Heart right ventricle (tissue), 16 donors: Measurements from ENCODE around the gene KCNK2. TPM values are rescaled to one million over a fixed set of nuclear protein-coding genes. Genes with fewer than 3 reads are reported as not detected.

Experiments used
- ATAC-seq, 8 donors: fragments of 200-7000 bp; cut with Tn5 transposase; one replicate each; pipeline ENCODE4 v1.9.1; 2020; ENCODE audit warnings: mild to moderate bottlenecking in 8 of 8, moderate library complexity in 8 of 8, moderate number of reproducible peaks in 1 of 8
- DNase-seq, 2 donors: peaks; one replicate each; pipeline ENCODE4 v3.0.0-alpha.2; 2020
- H3K27ac ChIP-seq, 10 donors: fragments of 200-600 bp; sonication (generic) in 2 of 10; one replicate each; pipeline versions ENCODE4 v1.5.0 to v1.8.0; 2020 to 2022; ENCODE audit warnings: mild to moderate bottlenecking in 3 of 10
- H3K27me3 ChIP-seq, 7 donors: fragments of 200-600 bp; one replicate each; pipeline ENCODE4 v1.8.0; 2021 to 2022; ENCODE audit warnings: mild to moderate bottlenecking in 2 of 7
- H3K36me3 ChIP-seq, 9 donors: fragments of 200-600 bp; sonication (generic) in 1 of 9; one replicate each; pipeline versions ENCODE4 v1.5.0 to v1.8.0; 2020 to 2022; ENCODE audit warnings: mild to moderate bottlenecking in 2 of 9
- H3K4me1 ChIP-seq, 9 donors: fragments of 200-600 bp; sonication (generic) in 1 of 9; one replicate each; pipeline versions ENCODE4 v1.5.0 to v1.8.0; 2020 to 2022; ENCODE audit warnings: mild to moderate bottlenecking in 4 of 9
- H3K4me3 ChIP-seq, 10 donors: fragments of 200-600 bp; sonication (generic) in 2 of 10; one replicate each; pipeline versions ENCODE4 v1.5.0 to v1.8.0; 2020 to 2022; ENCODE audit warnings: mild to moderate bottlenecking in 7 of 10, moderate library complexity in 2 of 10
- H3K9me3 ChIP-seq, 11 donors: fragments of 200-600 bp in 10 of 11; sonication (generic) in 2 of 11; one replicate each; pipeline versions ENCODE4 v1.5.0 to v1.8.0; 2013 to 2022; ENCODE audit warnings: mild to moderate bottlenecking in 2 of 11, control low read depth in 1 of 11, moderate library complexity in 1 of 11
- WGBS, 2 donors: extraction: QIAGEN DNeasy Blood & Tissue Kit; methylation state at CpG; one replicate each; pipeline ENCODE4 v1.1.7; 2013; ENCODE audit warnings: inconsistent platforms in 1 of 2; 5-methylcytosine and 5-hydroxymethylcytosine counted together
- intact Hi-C, 10 donors: fragments of 100-400 bp; cut with DNase I; formaldehyde crosslinking; loops; one replicate each; pipeline versions ENCODE4 v1.11.1 to v1.14.2; 2022
- polyA plus RNA-seq, 2 donors: library from polyadenylated mRNA; stranded (reverse); fragments of 200-250 nt; gene quantifications; one replicate each; pipeline ENCODE4 v1.2.3, GENCODE V29; 2013
- total RNA-seq, 10 donors: library from RNA; stranded (reverse); fragmentation: NEBNext Ultra II Directional in 3 of 10; extraction: Animal tissue kit (Norgen Biotek cat#: 25700) in 3 of 10; gene quantifications; one replicate each; pipeline versions ENCODE4 v1.2.1 to v1.2.4, GENCODE V29; 2021 to 2023
- TF ChIP-seq, protein P1 (sequence below), 9 donors: fragments of 200-600 bp; sonication (generic) in 2 of 9; IDR thresholded peaks; one replicate each; pipeline versions ENCODE4 v1.5.0 to v1.8.0; 2021 to 2022; ENCODE audit warnings: antibody characterized with exemption in 9 of 9, mild to moderate bottlenecking in 5 of 9, moderate library complexity in 1 of 9
- donor health status: Arrhythmogenic right ventricular cardiomyopathy.
- donor health status: ischemic (EF 13 %, LVEDD 7.1; RV severe dilation, severe dysfunction).
- donor health status: healthy with polysubstance abuse.
- donor health status: DM: no; HTN: yes; CAD: no.
- donor health status: DM: no; HTN: no; CAD: no.
- donor health status: ischemic (EF 25% LVEDD 6.9; RV normal size, moderate dysfunction).
- donor health status: ischemic (EF 25% LVEDD 5.7; RV mildly dilated, moderate dysfunction).
- donor health status: healthy.
- donor health status: DM: yes; HTN: yes; CAD: no.
- donor health status: Ischemic cardiomyopathy.
- donor health status: ischemic (EF 35%, LVEDD 5.7; RV mildly dilated, moderate dysfunction).
- donor health status: nonischemic (EF 11% LVEDD 7.7; RV severe dilation, severe dysfunction).
- donor health status: DM: yes; HTN: yes; CAD: no.
- donor health status: PGD.
- donor health status: ischemic (EF 29% LVEDD 5.4; RV normal size, mild dysfunction).
- donor health status: nonischemic (EF 23%, LVEDD 6.1; RV moderate dilation, normal function).

The KCNK2 gene
- total and polyA plus RNA-seq, 12 donors = 0.06 to 0.79 (median 0.26) TPM; not detected in 5

DNA sequence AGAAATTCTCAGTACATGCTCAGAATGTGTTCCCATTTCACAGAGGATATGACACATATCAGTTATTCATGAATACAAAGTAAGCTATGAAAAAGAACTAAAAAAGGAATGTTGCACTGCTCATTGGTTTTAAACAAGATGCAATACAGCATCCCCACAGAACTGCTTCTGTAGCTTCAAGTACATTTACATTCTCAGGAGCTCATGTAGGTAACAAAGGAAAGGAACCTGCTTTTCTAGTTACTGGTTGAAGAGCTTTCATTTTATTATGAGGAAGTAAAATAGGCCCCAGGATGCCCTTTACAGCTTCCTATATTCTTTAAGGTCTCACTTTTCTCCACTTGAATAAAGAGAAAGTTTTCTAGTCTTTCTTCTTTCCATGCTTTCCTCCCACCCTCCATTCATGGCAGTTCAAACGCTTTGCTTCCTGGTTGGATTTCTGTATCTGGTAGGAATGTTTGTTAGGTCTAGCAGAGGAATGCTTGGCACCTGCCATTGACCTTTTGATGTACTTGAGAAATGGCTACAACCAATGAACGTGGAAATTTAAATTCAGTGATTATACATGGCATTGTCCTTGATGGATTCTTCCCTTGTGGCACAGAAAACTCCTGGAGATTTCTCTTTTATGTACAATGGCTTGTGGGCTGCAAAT is 27.1 kb upstream of the KCNK2 start:
- intact Hi-C loops = no loop called here
- WGBS, 2 donors = 43 to 44% methylated on average over 2 of the region's 2 CpGs
- H3K36me3 ChIP-seq = no peaks in the 10 kb centered on the region
- DNase-seq (no peak), ATAC-seq (no peak)
- H3K4me1 ChIP-seq = no peaks in the 10 kb centered on the region
- H3K4me3 ChIP-seq = no peak overlapping the region
- peaks cover 0 to 3% (median 0%) of the 10 kb centered on the region in 11 donors for H3K9me3 ChIP-seq
- TF ChIP-seq, protein P1, sequence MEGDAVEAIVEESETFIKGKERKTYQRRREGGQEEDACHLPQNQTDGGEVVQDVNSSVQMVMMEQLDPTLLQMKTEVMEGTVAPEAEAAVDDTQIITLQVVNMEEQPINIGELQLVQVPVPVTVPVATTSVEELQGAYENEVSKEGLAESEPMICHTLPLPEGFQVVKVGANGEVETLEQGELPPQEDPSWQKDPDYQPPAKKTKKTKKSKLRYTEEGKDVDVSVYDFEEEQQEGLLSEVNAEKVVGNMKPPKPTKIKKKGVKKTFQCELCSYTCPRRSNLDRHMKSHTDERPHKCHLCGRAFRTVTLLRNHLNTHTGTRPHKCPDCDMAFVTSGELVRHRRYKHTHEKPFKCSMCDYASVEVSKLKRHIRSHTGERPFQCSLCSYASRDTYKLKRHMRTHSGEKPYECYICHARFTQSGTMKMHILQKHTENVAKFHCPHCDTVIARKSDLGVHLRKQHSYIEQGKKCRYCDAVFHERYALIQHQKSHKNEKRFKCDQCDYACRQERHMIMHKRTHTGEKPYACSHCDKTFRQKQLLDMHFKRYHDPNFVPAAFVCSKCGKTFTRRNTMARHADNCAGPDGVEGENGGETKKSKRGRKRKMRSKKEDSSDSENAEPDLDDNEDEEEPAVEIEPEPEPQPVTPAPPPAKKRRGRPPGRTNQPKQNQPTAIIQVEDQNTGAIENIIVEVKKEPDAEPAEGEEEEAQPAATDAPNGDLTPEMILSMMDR (IDR thresholded peaks at IDR 0.05) = no peak
- no peak overlapping the region for H3K27ac ChIP-seq
- no peaks in the 10 kb centered on the region for H3K27me3 ChIP-seq

DNA sequence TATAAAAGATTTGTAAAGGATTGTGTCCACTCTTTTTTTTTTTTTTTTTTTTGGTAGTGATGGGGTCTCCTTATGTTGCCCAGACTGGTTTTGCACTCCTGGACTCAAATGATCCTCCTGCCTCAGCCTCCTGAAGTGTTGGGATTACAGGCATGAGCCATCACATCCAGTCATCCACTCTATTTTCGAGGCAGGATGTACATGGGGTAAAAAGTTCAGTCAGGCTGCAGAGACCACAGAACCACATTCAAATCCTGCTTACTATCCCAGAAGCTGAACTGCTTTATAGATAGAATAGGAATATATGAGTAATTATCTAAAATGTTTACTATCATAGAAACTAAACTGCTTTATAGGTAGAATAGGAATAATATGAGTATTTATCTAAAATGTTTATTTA is 26.0 kb upstream of the KCNK2 start:
- no peak for DNase-seq
- H3K27me3 ChIP-seq = no peaks in the 10 kb centered on the region
- peaks cover 0 to under 1% (median 0%) of the 10 kb centered on the region in 11 donors for H3K9me3 ChIP-seq
- H3K4me3 ChIP-seq = no peak overlapping the region
- TF ChIP-seq, protein P1 (IDR thresholded peaks at IDR 0.05) = no peak
- no peak for ATAC-seq
- H3K4me1 ChIP-seq = no peaks in the 10 kb centered on the region
- no peak overlapping the region for H3K27ac ChIP-seq
- intact Hi-C loops = no loop called here
- 59 to 63% methylated on average over 1 of the region's 1 CpG for WGBS, 2 donors
- no peaks in the 10 kb centered on the region for H3K36me3 ChIP-seq

DNA sequence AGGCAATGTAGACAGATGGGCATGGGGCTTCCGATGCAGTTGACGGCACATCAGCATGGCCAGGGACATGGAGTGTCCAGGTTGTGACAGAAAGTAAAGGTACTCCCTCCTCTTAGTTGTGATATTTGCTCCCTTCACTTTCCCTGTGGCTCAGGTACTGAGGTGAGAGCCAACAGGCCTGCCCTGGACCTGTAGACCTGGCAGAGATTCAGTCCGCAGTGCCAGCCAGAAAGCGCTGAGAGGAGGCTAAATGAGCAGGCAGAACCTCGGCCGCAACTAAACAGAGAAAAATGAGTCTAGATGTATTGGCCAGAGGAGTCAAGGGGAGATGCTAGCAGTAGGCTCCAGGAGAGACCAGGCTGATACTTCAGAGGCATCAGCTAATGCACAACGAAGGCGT is 22.6 kb upstream of the KCNK2 start:
- no peaks in the 10 kb centered on the region for H3K36me3 ChIP-seq
- 95 to 96% methylated on average over 8 of the region's 8 CpGs for WGBS, 2 donors

DNA sequence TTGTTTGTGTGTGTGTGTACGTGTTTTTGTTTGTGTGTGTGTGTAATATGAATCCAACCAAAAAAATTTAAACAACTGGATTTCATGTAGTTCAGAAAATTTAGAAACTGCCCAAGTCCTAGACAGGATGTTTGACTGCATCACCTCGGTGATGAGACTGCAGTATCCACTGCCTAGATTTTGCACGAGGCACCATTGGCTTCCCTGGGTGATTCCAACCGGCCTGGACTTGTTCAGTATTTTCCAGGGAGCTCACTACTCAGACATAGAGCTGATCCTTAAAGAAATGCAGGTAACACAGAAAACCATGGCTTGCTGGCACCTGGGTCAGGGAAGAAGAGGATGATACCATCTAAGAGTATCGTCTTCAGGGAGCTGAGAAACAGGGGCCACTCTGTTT is 18.2 kb upstream of the KCNK2 start:
- no peaks in the 10 kb centered on the region for H3K36me3 ChIP-seq
- no peak for DNase-seq
- 82 to 86% methylated on average over 5 of the region's 5 CpGs for WGBS, 2 donors
- no peaks in the 10 kb centered on the region for H3K9me3 ChIP-seq
- H3K4me1 ChIP-seq = no peaks in the 10 kb centered on the region
- H3K27ac ChIP-seq = no peak overlapping the region
- peaks cover 0 to 5% (median 0%) of the 10 kb centered on the region in 7 donors for H3K27me3 ChIP-seq
- TF ChIP-seq, protein P1 (IDR thresholded peaks at IDR 0.05) = no peak
- no peak overlapping the region for H3K4me3 ChIP-seq
- intact Hi-C loops = no loop called here
- no peak for ATAC-seq

More for the DNA sequence above, 22.6 kb upstream of the KCNK2 start:
- Histone ChIP-seq H3K27ac (no peak overlapping the region), H3K9me3 (no peaks in the 10 kb centered on the region), H3K27me3 (no peaks in the 10 kb centered on the region), H3K4me1 (no peaks in the 10 kb centered on the region), H3K4me3 (no peak overlapping the region)
- intact Hi-C loops = no loop called here
- TF ChIP-seq, protein P1 (IDR thresholded peaks at IDR 0.05) = no peak
- ATAC-seq = no peak
- DNase-seq = no peak
